NCI-H2227 (cell line): ENCODE data around the gene TRIP12.
"Not testable (repeated sequence)": the region's sequence is repeated elsewhere in the genome, so short reads cannot be mapped to it uniquely, and the experiment has no call there.

Experiments
- DNase-seq: peaks from one replicate; lab custom pipeline; 2025; ENCODE audit not compliant: unreplicated experiment; lab: John Stamatoyannopoulos, UW

Gene TRIP12

DNA sequence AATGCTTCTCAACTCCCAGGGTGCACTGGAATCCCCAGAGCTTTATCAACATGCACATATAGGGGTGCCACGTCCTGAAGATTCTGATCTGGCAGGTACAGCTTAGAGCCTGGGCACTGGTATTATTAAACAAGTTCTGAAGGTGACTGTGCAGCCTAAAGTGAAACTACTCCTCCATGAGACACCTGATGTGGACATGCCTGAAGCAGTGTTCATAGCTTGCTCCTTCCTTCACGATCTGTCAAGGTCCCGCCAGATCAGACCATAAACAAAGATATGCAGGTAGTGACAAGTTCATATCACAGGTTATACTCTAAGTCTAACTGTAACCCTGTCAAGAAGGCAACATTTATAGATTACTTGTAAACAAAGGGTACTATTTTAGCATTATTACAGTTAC is 142.2 kb downstream of the TRIP12 start:
- no peak for DNase-seq

DNA sequence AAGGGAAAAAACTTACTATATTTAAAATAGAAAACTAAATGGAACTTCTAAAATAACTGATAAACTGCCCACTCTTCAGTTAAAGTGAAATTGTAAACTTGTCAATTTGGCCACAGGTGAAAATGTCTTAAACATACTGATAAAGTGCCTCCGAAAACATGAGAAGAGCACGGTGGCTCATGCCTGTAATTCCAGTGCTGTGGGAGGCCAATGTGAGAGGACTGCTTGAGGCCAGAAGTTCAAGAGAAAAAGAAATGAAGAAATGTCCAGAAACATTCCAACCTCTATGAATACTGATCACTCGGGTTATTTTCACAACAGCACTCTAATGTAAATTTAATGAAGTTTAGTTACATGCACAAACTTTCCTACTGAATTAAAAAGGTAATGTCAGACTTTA is 144.1 kb downstream of the TRIP12 start:
- DNase-seq, result no peak

DNA sequence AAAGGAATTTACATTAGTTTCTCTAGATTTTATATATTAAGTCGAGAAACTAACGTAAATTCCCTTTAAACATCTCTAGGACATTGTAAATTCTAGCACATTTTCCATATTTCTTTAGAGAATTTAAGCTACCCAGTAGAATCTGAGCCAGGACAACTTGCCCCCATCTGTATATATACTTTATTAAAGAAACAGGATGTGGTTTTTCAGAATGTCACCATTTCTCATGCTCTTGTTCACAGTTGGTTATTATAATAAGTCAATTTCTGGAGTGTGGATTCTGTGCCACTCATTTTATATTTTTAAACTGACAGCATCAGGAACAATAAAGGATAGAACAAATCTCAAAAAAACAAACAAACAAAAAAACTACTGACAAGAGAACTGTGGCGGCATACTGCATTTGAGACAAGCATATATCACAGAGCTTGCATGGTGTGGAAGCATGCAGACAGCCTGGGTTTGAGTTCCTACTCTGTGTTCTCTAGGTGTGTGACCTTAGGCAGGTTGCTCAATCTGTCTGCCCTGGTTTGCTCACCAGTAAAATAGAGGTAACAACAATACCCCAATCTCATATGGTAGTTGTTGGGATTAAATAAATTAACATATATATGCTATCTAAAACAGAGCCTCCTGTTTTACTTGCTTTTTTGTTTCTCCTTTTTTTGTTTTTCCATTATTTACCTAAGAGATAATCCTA is 146.0 kb downstream of the TRIP12 start:
- DNase-seq, result no peak

DNA sequence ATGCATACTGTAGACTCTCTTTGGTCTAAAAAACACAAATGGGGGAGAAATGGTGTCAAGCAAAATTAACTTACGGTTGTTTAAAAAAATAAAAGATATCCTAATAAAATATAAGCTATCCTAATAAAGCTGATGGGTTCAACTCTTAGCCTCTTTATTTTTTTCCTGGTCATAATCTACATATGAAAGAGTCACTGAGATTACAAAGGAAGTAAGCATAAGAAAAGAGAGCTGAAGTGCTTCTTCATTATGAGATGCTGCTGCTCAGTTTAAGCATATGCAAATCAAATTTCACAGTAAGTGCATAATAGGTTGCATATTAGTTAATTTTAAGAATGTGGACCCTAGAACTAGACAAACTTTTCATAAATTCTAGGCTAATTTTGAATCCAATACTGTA is 147.6 kb downstream of the TRIP12 start:
- DNase-seq, result no peak

DNA sequence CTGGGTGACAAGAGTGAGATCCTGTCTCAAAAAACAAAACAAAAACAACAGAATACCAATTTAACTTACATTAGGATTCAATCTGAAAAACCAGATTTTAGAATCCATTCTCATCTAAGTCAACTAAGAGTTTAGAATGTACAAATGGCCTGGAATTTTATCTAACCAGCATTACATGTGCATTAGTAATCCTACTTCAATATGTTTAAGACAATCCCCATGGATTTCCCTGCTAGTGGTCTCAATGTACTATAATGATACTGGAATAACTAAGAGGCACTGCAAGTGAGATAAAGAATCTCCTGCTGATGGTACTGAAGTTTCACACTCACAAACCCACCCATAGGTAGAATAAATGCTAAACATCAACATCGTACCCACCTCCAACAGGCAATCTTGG is 153.6 kb downstream of the TRIP12 start:
- DNase-seq, result no peak

DNA sequence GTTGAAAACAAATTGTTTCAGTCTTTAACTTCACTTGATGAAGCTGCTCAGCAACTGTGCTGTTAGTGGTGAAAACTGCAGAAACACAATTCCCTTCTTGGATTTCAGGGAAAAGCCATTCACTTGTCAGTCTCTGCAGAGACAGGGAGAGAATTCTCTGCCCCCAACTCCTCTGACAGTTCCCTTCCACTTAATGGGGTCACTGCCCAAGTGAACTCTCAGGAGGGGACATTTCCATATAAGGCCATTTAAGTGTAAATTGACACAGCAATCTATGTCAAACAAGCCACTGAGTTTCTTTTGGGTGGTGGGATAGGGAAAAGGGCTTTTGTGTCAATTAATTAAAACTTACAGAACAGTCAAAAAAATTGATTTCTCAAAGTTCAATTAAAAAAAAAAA is 156.1 kb downstream of the TRIP12 start:
- DNase-seq, result no peak

DNA sequence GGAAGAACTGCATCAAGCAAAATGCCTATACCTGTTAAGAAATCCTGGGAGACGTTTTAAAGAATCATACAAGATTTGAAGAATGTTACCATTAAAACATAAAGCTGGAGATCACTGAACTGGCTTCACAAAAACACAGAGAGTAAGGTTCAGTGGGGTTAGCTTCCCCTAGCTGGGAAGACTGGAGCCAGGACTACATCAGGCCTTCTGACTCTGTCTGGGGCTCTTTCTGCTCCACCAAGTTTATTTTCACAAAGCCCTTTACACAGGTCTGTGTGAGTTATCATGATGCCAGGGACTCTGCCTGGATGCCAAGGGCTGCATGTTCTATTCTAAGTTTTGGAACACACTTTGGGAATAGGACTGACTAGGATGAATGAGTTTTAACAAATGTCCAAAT is 160.1 kb downstream of the TRIP12 start:
- no peak for DNase-seq

DNA sequence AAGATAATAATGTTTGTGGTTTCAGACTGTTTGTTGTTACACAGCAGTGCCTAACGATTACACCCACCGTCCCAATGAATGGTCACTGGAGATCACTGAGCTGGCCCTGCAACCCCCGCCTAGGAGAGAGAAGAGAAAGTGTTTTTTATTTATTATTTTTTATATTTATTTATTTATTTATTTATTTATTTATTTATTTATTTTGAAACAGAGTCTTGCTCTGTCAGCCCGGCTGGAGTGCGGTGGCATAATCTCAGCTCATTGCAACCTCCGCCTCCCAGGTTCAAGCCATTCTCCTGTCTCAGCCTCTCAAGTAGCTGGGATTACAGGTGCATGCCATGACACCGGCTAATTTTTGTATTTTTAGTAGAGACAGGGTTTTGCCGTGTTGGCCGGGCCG is 164.3 kb downstream of the TRIP12 start:
- DNase-seq, result not testable (repeated sequence)

DNA sequence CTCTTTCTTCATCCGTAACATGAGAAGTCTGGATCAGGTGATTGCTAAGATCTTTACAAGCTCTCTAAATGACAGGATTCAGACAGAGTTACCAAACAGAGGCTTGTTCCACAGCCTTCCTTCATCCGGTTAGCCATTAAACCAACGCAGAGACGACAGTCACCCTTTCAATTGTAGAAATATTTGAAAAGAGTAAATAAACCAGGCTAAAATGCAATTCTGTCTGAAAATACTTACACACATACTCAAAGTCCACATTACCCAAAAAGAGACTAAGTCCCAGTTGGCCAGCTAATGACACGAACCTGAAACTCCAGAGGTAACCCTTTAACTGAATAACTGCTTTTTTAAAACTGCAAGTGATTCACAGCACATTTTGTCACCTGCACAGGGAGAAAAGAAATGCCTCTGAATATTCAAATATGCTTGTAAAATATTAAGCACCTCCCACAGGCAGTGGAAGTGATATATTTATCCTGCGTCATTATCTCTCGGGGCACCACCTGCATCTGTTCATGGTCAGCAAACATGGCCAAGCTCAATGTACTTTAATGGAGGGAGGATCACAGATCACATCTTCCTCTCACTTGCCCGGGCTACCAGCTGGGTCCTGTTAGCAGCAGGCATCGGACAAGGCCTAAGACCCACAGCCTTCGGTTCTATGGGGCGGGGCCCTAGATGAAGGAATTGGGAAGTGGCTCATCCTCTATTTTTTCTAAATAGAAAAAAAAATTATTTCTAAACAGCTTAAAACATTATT is 168.7 kb downstream of the TRIP12 start:
- no peak for DNase-seq

DNA sequence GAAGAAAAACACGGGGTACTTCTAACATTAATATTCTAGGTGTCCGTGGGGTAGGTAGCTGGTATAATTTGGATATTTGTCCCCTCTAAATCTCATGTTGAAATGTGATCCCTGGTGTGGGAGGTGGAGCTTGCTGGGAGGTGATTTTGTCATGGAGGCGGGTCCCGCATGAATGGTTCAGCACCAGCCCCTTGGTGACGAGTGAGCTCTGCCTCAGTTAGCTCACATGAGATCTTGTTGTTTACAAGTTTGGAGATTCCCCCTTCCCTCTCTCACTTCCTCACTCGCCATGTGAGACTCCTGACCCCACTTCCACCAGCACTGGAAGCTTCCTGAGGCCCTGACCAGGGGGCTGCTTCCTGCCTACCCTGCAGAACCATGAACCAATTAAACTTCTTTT is 172.0 kb downstream of the TRIP12 start:
- DNase-seq, result no peak

DNA sequence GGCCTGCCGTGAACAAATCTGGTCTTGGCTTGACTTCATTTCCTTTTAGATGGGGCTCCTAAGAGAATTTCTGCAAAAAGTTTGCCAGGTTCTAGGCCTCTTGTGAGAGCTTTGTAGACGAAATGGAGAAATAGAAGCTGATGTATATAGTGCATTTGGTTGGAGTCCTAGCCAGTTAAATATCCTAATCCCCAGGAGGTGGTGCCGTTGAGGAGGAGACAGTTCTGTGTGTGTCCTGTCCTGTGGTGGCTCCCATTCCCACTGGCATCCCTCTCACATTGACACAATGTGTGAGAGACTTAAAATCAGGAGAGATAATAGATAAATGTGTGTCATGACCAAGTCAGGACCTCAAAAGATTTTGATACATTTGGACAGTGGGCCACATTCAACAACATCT is 172.9 kb downstream of the TRIP12 start:
- DNase-seq, result no peak

DNA sequence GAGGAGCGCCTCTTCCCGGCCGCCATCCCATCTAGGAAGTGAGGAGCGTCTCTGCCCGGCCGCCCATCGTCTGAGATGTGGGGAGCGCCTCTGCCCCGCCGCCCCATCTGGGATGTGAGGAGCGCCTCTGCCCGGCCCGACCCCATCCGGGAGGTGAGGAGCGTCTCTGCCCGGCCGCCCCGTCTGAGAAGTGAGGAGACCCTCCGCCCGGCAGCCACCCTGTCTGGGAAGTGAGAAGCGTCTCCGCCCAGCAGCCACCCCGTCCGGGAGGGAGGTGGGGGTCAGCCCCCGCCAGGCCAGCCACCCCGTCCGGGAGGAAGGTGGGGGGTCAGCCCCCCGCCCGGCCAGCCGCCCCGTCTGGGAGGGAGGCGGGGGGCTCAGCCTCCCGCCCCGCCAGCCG is 179.1 kb downstream of the TRIP12 start:
- not testable (repeated sequence) for DNase-seq

DNA sequence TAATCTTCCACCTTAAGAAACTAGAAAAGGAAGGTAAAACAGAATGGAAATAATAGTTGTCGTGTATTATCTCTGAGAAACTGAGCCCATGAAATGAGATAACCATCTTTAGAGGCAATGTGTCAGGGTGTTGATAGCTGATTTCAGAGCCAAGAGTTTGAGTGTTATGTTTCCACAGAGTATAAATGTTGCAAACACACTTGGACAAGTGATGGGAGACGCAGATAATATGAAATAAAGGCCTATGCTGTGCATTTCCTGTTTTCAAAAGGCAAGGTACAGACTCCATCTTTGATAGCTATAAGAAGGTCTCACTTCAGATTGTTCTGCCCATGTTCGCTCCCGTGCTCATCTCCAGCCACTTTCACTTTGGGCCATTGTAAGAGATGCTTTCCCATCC is 181.5 kb downstream of the TRIP12 start:
- no peak for DNase-seq

DNA sequence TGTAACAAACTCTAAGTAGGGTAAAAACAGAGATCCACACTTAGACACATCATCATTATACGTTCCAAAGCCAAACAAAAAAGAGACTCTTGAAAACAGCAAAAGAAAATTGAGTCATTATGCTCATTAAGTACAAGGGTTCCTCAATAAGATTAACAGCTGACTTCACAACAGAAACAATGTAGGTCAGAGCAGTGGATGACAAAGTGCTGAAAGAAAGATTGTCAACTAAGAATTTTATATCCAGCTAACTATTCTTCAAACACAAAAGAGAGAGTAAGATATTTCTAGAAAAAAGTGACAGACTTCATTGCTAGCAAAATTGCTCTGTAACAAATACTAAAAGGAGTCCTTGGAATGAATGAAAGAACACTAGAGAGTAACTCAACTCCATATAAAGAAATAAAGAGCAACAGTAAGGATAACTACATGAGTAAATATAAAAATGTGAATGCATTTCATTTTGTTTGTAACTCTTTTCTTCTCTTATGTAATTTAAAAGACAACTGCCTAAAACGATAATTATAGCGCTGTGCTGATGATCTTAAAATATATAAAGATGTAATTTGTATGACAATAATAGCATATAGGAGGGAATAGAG is 183.7 kb downstream of the TRIP12 start:
- DNase-seq, result no peak

DNA sequence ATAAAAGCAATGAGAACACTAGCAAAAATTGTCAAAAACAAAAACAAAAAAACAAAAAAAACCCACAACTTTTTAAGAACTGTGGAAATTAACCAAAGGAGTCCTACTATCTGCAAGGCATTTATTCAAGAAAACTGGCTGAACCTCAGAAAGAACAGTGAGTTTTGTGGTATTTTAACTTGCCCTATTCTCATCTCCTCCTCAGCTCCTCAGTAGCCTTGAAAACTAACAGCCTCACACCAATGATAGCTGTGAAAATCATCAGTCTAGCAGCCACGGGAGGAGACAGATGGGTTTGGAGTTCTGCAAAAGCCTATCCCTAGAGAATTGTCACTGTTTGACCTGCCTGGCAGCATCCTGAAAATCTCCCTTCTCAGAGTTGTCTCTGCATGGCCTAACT is 187.4 kb downstream of the TRIP12 start:
- no peak for DNase-seq

DNA sequence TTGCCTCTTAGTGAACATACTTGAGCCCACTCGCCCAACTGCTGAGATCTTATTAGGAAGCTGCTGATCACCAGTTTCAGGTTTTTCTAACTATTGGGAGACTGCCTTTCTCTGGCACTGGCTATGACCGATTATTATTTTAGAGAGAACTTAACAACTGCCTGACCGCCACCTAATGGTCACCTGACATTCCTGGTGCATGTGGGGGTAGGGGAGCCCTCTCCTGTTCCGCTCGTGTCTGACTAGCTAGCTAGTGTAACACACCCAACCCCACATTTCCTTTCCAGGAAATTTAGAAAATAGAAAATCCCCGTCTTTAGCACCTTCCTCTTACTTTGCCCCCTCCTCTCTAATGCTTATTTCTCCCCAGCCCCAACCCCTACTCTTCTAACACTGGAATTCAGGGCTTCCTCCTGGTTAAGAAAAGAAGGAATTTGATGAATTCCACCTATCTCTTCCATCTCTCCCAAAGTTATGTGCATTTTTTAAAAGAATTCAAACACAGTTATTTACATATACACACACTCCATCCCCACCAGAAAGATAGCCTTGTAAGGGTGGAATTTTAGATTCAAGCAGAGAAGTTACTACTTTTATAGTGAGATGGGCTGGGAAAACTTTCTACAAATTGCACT is 188.1 kb downstream of the TRIP12 start:
- no peak for DNase-seq

DNA sequence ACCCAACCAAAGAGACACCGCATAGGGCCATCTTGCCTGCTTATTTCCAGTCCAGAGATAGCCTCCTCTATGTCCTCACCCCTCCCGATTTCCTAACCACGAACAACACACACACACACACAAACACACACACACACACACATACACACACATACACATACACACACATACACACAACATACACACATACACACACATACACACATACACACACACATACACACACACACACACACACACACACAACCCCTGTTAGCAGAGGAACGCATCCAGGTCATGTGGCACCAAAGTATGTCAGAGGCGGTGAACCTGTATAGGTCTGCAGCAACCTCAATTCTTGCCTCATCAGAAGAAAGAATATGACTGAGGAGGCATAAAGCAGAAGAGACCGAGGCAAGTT is 188.9 kb downstream of the TRIP12 start:
- DNase-seq, result no peak

DNA sequence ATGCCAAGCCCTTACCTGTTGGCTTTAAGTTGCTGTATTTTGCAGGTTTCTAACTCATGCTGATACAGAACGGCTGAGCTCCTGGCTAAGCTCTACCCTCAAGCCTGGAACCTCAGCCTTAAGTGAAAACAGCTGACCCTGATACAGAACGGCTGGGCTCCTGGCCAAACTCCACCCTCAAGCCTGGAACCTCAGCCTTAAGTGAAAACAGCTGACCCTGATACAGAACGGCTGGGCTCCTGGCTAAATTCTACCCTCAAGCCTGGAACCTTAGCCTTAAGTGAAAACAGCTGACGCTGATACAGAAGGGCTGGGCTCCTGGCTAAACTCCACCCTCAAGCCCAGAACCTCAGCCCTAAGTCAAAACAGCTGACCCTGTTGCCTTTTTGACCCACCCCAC is 189.9 kb downstream of the TRIP12 start:
- DNase-seq, result no peak

DNA sequence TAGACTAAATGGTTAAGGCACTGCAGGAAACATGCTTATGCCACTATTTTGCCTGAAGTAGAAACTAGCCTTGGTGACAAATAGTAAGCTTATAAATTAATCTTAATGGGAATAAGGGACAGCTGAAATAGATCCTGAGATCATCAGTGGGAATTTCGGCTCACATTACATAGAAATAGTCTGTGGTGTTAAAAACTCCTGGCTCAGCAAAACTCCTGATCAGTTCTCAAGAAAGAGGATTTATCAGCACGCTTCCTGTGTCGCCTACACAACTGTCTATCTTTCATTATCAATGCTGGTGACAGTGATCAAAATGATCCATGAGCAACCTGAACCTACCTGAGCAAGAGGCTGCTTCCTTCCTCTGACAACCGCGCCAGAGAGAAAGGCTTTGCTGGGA is 190.4 kb downstream of the TRIP12 start:
- no peak for DNase-seq

DNA sequence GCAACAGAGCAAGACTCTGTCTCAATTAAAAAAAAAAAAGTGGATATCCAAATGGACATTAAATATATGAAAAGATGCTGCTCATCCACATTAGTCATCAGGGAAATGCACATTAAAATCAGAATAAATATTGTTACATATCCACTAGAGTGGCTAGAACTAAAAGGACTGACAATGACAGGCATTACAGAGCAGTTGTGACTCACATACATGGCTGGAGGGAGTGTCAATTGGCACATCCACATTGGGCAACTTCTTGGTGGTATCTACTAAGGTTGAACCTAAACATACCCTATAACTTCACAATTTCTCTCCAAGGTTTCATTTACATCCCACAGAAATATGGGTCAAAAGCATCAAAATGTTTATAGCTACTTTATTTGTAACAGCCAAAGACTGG is 193.4 kb downstream of the TRIP12 start:
- DNase-seq, result no peak

DNA sequence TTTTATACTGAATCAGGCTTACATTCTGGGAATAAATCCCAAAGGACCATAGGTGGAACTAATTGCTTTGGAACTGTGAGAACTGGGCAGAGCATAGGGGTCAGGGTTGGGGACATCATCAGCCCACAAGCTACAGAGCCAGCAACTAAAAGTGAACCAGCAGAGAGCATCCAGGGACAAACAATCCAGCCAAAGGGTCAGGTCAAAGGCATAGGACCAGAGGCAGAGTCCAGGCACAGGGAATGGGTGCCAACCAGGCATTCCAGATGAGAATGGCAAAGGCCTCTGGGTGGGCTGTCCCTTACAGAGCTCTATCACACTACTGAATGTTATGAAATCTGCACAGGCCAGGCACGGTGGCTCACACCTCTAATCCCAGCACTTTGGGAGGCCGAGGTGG is 195.2 kb downstream of the TRIP12 start:
- DNase-seq, result no peak
